ENCODE measurements around the gene MVD.

Gene MVD

DNA sequence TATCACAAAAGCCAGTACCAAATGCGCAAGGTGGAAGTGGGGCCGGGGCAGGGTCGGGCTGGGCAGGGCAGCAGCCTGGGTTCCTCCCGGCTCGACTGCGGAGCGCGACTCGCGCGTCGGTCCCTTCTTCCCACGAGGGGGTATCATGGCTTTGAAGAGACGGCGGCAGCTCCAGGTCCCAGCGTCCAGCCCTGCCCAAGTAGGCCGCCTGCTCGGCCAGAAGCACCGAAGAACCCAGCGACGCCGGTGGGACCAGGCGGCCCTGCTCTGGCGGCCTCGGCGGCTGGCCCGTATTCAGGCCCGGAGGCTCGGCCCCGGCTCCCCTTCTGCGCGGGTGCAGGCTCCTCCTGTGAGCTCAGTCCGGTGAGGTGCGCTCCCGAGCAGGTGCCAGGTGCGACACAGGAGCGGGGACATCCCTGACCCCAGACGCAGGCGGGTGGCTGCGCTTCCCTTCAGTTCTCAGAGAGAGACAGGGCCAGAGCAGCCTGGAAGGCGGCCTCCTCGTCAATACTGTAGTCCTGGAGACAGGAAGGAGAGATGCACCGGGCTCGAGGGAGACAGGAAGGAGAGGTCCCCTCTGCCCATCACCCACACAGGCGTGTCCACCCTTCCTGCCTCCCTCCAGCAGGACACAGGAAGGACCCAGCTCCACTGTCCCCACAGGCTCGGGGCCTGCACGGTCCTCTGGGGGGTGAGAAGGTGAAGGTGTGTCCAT is 34.4 kb upstream of the MVD start:
- DNase-seq, result no peak

DNA sequence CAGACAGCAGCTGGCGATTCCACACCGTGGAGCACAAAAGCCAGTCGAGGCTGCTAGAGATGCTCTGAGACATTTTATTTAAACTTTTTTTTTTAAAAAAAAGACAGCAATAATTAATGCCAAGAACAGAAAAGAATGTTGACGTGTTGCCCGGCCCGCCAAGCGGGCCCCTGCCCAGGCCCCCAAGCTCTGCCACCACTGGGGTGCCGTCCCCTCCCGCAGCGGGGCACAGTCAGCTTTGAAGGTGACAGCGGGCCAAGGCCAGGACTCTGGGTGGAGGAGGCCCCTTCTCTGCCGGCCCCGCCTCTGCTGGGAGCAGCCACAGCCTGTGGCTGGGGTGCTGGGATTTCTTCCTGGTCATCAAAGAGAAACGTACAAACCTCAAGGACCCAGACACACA is 33.5 kb upstream of the MVD start:
- DNase-seq, result no peak

DNA sequence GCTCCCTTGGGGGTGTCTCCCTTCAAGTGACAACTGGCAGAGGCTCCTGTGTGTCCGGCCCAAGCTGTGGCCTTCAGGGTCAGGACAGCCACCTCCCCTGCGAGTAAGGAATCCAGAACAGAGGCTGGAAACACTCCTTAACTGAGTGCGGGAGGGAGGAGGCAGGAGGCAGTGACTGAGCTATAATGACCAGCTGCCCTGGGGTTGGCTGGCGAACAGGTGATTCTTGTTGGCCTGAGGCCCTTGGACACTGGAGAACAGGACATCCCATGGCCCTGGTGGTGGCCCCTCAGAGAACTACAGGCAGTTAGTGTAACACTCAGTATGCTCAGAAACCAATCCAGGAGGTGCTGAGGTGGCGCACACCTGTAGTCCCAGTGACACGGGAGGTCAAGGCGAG is 32.9 kb upstream of the MVD start:
- DNase-seq, result no peak

DNA sequence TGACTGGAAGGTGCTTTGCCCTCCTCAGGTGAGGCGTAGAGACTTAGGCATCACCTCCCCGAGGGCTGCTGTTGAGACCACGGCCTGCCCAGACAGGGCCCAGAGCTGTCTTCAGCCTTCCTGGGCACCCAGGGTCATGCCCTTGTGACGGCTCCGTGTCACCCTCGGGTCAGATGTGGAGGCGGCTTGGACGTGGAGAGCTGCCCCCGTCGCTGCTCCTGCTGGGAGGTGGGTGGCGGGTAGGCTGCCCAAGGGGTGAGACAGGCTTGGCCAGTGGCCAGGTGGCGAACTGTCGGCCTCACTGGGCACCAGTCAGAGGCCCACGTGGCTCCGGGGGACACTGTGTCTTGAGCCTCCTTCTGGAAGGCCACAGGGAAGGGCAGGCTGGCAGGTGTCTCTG is 32.3 kb upstream of the MVD start:
- no peak for DNase-seq

DNA sequence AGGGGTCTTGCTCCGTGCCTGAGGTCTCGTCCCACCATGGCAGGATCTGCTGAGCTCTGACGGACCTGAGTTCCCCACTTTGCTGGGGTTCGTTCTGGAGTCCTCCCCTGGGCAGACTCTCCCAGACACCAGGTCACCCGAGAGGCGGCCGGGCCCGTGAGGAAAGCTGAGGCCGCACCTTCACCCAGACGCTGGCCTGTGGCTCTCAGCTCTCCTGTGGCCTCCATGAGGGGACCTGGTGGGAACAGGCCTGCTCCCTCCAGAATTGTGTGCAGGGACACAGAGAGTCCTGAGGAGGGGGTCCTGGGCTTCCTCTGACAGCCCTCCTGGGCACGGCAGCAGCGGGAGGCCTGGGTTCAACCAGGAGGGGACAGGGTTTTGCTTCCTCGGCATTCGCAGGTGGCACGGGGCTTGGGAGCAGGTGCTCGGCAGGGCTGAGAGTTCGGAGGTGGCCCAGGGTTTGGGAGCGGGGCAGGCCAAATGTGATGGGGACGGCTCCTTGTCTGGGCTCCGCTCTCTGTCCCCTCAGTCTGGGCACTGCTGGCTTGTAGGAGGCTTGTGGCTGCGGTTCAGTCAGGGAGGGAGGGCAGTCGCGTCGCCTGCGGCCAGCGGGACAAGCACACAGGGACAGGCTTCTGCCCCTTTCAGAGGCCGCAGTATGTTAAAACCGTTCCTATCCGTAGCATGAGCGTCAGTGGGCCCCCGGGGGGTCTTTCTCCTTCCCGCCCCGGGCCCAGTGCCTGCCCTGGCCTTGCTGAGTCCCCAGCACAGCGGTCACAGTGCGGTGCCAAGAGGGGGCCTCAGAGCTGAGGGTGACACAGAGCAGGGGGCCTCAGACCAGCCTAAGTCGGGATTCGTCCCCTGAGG is 31.6 kb upstream of the MVD start:
- no peak for DNase-seq

DNA sequence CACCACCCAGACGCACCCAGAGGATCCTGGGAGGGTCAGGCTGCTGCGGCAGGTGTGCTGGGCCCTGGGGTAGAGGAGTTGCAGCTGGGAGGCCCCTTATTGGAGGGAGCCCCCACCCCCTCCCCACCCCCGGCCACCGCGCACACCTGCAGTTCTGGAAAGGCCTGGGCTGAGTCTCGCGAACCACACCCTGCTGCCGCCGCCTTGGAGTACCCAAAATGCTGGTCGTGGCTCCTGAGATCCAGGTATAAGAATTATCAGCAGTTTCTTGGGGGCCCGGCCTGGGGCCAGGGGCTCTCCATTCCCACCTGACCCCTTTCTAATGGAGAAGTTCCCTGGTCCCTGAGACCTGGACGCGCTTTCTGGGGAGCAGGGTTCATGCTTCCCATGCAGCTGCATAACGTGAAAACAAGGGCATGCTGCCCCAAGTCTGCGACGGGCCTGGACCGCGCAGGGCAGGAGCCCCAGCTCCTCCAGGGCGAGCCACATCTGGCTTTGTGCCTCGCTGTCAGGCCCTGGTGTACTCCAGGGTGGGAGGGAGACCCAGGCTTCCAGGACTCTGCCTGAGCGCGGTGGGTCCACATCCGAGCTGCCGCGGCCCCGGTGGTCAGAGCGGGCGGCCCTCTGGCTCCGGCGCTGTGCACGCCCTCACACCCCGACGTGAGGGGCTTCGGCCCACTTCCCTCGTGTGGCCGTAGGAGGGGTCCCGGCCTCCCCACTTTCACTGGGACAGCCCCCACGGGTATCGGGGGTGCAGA is 30.7 kb upstream of the MVD start:
- DNase-seq, result no peak

DNA sequence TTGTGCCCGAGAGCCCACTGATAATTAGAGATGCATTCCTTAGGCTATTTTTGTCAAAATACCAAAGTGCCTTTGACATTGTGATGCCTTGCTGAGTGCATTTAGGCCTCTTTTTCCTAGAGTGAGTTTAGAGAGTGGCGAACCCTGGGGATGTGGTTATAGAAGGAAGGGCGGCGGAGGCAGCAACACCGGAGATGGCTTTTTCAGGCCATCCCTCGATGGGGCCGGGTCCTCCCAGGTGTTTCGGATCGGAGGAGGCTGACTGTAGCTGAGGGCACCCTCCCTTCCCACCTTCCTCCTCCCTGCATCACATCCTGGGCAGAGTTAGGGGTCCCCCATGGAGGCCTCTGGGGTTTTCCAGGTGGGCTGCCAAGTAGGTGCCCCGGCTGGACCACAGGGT is 30.0 kb upstream of the MVD start:
- peak; percentile 36 for DNase-seq

DNA sequence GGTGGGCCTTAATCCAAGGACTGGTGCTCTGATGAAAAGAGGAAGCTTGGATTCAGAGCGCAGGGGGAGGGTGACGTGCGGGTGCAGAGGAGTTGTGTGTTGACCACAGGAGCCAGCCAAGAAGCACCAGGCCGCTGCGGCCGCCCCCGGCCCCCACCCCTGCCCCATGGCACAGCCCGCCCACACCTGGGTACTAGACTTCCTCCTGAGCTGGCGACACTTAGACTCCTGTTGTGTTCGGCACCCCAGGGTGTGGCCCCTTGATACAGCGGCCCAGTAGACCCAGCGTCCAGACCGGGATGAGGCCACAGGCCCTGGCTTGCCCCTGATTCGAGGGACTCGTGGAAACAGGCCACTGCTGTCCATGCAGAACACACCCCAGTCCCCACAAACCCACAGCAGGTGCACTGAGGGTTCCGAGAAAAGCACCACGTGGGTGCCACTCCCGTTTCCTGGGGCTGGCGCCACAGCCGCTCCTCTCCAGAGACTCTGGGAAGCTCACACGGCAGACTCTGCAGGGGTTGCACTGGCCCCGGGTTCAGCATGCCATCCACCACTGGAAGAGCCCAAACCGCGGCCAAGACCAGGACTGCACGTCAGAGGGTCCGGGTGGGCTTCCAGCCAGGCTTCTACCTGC is 29.2 kb upstream of the MVD start:
- peak; percentile 57 for DNase-seq

DNA sequence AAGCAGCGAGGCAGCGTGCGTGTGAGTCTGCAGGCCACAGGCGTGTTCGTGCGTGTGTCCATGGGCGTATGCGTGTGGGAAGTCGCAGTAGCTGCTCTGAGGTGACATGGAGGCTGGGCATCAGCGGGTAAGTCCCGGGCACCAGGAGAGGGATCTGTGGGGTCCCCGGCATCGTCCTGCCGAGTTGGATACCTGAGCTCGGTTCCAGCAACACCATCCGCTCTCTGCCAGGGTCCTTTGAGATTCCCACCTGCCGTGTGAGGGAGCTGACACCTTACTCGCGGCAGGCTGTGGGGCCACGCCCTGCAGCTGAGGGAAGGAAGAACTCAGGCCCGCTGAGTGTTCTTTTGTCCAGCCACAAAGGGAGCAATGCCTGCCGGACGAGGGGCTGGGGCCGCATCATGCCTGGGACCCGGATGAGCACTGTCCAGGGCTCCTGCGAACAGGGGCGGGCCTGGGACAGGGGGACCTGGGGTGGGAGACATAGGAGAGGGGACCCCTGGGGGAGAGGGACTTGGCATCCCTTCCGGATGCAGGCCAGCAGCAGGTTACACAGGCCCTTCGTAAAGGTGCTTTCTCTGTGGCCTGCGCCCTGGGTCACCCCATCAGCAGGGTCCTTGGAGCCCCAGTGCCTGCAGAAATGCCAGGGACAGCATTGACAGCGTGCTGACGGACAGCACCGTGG is 28.4 kb upstream of the MVD start:
- DNase-seq, result no peak

DNA sequence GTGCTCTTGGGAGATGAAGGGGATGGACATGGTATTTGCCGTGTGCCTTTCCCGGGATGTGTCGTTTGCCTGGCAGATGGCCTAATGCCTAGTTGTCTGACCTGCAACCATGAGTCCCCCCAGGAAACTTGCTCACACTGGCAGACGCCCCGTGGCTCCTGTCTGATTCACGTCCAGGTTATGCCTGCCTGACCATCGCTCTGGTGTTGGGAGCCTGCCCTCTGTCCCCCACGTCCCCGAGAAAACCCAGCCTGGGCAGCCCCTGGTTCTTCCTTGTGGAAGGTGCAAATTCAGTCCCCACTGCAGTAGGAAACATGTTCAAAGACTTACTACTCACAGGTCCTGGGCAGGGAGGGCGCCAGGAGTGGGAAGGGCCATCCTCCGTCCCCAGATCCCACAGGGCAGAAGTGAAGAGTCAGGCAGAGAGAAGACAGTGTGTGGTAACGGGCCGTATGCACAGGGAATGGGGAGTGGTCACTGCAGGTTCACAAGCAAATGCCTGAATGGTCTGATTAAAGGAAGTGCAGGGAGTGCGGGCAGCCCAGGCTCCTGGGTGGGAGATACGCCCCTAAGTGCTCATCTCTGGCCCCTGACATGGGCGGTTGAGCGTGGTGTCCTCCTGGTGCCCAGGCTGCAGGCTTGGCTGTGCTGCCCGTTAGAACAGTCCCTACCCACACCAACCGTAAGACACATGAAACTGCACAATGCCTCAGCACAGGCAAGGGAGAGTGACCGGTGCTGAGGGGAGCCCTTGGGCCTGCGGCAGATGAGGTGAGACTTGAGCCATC is 27.6 kb upstream of the MVD start:
- no peak for DNase-seq

DNA sequence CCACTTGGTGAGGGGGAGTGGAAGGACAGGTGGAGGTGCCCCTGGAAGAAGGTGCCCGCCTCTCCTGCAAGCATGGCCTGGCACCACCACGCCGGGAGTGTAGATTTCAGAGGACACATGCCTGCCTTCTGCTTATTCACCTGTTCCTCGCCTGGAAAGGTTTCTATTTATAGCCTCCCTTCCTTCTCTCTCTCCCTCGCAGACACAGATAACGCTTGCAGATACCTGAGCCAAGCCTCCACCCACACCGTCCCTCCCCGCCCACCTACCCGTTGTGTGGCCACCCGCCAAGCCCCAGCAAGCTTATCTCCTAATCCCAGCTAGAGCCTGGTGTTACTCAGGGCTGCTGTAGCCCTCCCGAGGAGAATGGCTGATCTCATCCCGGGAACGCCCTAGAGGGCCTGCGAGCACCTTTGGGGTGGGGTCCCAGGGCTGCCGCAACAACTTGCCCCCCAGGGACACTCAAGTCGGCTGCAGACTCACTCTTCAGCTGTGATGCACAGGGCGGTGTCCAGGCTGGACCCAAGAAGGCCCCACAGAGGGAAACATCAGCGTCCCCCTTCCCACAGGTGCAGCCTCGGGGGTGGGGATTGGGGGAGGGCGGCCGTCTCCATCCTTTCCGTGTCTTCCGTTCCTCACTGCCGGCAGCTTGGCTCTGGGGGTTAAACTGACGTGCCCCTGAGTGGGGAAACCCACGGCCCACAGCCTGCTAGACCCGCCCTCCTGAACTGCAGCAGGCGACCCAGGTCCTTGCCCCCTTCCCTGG is 25.3 kb upstream of the MVD start:
- no peak for DNase-seq

DNA sequence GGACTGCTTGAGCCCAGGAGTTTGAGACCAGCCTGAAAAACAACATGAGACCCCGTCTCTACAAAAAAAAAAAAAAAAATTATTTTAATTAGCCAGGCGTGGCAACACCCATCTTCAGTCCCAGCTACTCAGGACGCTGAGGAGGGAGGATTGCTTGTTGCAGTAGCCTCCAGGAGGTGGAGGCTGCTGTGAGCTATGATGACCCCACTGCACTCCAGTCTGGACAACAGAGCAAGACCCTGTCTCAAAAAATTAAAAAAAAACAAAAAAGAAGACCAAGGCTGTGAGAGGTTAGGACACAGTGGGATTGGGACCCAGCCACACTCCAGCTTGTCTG is 24.8 kb upstream of the MVD start:
- no peak for DNase-seq

DNA sequence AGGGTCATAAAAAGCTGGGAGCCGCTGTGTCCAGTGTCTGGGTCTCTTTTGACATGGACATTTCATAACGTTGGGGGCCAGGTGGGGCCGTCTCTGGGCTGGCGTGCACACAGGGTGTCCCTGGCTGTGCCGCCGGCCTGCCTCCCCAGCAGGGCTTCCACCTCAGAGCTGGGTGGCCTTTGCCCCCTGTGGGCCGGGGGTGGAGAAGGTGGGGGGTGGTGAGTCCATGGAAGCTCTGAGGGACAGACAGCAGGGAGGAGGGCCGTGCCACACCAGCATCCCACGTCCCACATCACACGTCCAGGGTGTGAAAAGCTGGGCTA is 24.3 kb upstream of the MVD start:
- no peak for DNase-seq

DNA sequence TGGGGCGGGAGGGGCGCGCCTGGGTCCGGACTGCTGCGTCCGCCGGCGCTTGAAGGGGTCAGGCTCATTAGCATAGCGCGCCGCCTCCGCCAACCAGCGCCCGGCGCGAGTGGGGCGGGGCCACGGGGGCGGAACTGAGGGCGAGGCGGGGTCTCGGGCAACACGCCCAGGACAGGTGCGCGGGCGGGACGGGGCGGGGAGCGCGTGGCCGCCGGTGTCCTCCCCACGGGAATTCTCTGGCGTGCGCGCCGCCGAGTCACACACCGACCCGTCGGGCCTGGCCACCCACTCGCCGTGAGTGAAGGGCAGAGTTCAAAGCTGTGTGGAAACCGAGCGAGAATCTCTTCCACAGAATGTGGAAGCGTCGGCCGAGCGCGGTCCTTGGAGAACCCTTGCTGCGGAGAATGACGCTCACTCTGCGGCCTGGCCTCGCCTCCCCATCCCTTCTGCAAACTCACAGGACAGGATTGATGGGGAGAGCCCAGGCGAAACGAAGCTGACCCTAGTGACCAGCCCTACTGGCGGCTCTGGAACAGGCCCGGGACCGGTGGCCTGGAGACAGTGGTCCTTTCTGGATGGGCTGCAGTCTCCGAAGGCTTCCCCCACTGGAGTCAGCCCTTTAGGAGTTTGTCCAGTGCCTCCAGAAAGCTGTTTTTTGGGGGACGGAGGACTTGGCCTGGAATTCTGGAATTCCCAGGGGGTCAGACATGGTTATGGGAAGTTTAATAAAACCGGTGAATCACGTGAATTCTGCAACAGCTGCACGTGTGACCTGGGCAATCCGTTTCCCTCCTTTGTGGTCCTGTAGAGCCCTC is 23.8 kb upstream of the MVD start, which contains the start of gene SNAI3:
Gene SNAI3, minus strand, starts transcription at position 69 of the 815 bp plus-strand sequence. CDS start 101 bp downstream, outside the sequence.
- DNase-seq, result peak; percentile 88

DNA sequence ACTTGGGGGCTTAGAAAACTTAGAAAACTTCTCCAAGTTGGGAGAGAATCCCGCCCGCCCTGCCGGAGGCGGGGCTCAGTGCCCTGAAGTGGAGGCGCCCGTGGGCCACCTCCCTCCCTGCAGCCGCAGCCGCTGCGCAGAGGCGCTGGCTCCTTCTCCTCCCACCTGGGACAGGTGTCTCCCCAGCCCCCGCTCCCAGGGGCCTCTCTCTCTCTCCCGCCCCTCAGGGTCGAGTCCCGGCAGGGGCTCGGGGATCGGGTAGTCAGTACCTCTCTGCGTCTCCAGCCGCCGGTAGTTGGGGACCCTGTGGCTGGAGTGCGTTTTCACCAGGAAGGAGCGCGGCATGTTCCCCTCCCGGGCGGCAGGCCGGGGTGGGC is 23.2 kb upstream of the MVD start:
- DNase-seq, result peak; percentile 63

DNA sequence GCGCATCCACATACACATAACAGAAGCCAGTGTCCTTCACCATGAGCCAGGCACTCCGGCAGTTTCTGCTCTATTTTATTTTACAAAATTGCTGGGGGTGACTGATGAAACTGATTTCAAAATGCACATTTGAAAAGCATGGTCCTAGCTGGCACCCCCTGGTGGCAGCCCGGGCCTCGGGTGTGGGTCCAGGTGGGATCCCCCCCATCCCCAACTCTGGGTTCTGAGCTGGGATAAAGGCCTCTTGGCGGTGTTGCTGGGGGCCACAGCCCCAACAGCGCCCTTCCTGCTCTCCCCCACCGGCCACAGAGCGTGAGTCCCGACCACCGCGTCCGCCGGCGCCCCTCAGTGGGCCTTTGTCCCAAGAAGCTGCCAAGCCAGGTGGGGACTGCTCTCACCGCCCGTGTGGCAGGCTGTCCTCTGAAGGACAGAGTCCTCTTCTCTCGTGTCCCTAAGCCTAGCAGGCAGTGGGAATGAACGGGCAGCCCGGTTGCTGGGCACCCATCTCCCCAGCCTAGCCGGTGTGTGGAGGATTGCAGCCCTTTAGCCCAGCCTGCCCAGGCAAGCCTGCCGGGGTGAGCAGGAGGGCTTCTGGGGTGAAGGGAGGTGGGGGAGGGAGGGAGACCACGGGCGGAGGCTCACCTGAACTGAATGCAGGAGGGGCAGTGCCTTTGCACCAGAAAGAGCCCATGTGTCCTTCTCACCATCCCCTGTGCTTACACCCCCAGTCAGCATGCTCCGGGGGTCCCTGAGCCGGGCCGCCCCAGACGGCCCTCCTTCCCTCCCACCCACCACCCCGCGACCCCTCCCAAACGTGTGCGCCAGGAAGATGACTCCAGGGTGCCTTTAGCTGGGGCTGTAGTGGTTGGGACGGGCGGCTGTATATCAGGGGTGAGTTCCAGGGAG is 22.5 kb upstream of the MVD start:
- peak; percentile 81 for DNase-seq

DNA sequence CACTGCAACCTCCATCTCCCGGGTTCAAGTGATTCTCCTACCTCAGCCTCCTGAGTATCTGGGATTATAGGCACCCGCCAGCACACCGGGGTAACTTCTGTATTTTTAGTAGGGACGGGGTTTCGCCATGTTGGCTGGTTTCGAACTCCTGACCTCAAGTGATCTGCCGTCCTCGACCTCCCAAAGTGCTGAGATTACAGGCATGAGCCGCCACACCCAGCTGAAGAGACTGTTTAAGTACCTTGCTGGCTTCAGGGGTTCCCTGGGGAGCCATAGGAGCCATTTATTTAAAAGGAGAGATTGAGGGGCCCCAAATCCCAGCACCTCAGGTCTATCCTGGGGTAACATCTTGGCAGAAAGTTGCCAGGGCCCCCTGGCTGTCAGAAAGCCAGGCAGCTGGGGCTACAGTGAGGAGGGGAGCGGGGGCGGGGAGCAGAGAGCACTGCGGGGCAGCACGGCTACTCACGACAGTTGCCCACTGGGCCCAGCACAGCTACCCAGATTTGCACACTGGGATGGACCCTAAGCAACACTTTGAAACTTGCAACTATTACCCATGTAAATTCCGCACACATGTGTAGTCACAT is 21.8 kb upstream of the MVD start:
- no peak for DNase-seq

DNA sequence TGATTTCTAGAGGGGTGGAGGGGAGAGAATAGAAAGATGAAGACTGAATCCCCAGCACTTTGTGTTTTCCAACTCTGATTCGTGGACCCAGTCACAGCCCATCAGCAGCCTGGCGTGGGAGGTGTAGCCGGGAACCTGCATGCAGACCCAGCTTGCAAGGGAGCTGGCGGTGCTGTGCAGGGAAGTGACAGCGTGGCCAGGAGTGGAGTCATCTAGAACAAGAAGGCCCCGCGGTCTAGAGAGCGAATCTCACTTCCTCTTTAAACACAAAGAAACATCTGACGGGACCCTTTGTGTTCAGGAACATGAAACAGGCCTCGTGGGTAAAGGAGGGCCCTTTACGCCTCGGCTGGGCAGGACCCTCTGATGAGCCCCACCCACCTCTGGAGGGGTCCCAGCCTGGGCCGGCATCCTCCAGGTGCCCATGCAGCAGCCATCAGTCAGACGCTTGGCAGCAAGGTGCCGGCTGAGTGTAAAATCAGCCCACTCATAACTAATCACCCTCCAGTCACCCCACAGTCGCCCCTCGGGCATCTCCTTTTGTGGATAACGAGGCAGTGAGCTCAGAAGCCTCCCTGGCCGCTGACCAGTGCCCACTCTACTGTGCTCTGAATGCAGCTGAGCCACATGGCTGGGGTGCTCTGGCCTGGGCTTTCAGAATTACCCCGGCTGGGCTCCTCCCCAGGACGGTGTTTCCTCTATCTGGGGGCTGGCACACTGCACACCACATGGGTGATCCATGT is 19.0 kb upstream of the MVD start:
- DNase-seq, result peak; percentile 81

Data from CD4-positive, alpha-beta T cell treated with Interleukin-6 for 4 hours (primary cell).